Subcutaneous abdominal adipose tissue (tissue), 5 donors: ENCODE data around the gene DPH1.

Experiments
- H3K27ac ChIP-seq: one replicate; pipeline ENCODE4 v1.7.0; 2013; ENCODE audit warnings: low read depth, mild to moderate bottlenecking, inconsistent platforms, low read length, moderate library complexity
- H3K27me3 ChIP-seq, 5 donors: one replicate each; pipeline ENCODE4 v1.7.0; 2013; ENCODE audit warnings: low read length in 5 of 5, inconsistent platforms in 1 of 5; ENCODE audit not compliant: control insufficient read depth in 5 of 5, insufficient read depth in 4 of 5
- H3K36me3 ChIP-seq, 5 donors: one replicate each; pipeline ENCODE4 v1.7.0; 2013; ENCODE audit warnings: low read length in 5 of 5; ENCODE audit not compliant: control insufficient read depth in 5 of 5, insufficient read depth in 5 of 5
- H3K4me1 ChIP-seq, 5 donors: one replicate each; pipeline ENCODE4 v1.7.0; 2013; ENCODE audit warnings: low read length in 5 of 5, mild to moderate bottlenecking in 3 of 5, moderate library complexity in 1 of 5; ENCODE audit not compliant: control insufficient read depth in 5 of 5, insufficient read depth in 5 of 5
- H3K4me3 ChIP-seq, 5 donors: one replicate each; pipeline ENCODE4 v1.7.0; 2013; ENCODE audit warnings: low read length in 5 of 5, low read depth in 1 of 5
- H3K9ac ChIP-seq, 5 donors: one replicate each; pipeline ENCODE4 v1.7.0; 2013; ENCODE audit warnings: low read length in 5 of 5, mild to moderate bottlenecking in 4 of 5, moderate library complexity in 3 of 5
- H3K9me3 ChIP-seq, 5 donors: one replicate each; pipeline ENCODE4 v1.7.0; 2013; ENCODE audit warnings: low read length in 5 of 5; ENCODE audit not compliant: control insufficient read depth in 5 of 5
- donor health status: healthy.
- donor health status: healthy.
- donor health status: healthy.
- donor health status: healthy.
- donor health status: healthy.

DPH1 gene

GRCh38 chr17:2017274-2017941, 12.5 kb upstream of the DPH1 start:
- H3K4me1 ChIP-seq: peaks cover 4 to 69% (median 56%) of the 10 kb centered on the region in 5 donors
- H3K9me3 ChIP-seq: no peaks in the 10 kb centered on the region
- no peaks in the 10 kb centered on the region for H3K36me3 ChIP-seq
- peak overlapping the region in 1 of 5 donors; percentile 31 for H3K9ac ChIP-seq
- H3K4me3 ChIP-seq: no peak overlapping the region
- H3K27me3 ChIP-seq: no peaks in the 10 kb centered on the region
- H3K27ac ChIP-seq: no peak overlapping the region

- Histone ChIP-seq H3K27me3 (no peaks in the 10 kb centered on the region), H3K27ac (no peak overlapping the region), H3K4me3 (no peak overlapping the region), H3K9ac (no peak overlapping the region), H3K9me3 (no peaks in the 10 kb centered on the region), H3K36me3 (no peaks in the 10 kb centered on the region), H3K4me1 (peaks cover 4 to 70% (median 55%) of the 10 kb centered on the region in 5 donors)
Measured at GRCh38 chr17:2018716-2019510, 11.0 kb upstream of the DPH1 start.

- no peaks in the 10 kb centered on the region for H3K36me3 ChIP-seq
- no peaks in the 10 kb centered on the region for H3K9me3 ChIP-seq
- no peaks in the 10 kb centered on the region for H3K27me3 ChIP-seq
- no peak overlapping the region for H3K9ac ChIP-seq
- H3K4me3 ChIP-seq: no peak overlapping the region
- no peak overlapping the region for H3K27ac ChIP-seq
- H3K4me1 ChIP-seq: peaks cover 2 to 70% (median 59%) of the 10 kb centered on the region in 5 donors
Measured at GRCh38 chr17:2019723-2020122, 10.2 kb upstream of the DPH1 start.

GRCh38 chr17:2020721-2021120, 9.2 kb upstream of the DPH1 start:
- no peak overlapping the region for H3K4me3 ChIP-seq
- H3K27ac ChIP-seq: no peak overlapping the region
- peak overlapping the region in 1 of 5 donors; percentile 2 for H3K9ac ChIP-seq
- H3K9me3 ChIP-seq: no peaks in the 10 kb centered on the region
- no peaks in the 10 kb centered on the region for H3K36me3 ChIP-seq
- no peaks in the 10 kb centered on the region for H3K27me3 ChIP-seq
- H3K4me1 ChIP-seq: peaks cover 2 to 76% (median 58%) of the 10 kb centered on the region in 5 donors

GRCh38 chr17:2022647-2023240, 7.2 kb upstream of the DPH1 start:
- Histone ChIP-seq H3K9me3 (no peaks in the 10 kb centered on the region), H3K27ac (no peak overlapping the region), H3K36me3 (no peaks in the 10 kb centered on the region), H3K4me3 (no peak overlapping the region), H3K4me1 (peaks cover 3 to 67% (median 53%) of the 10 kb centered on the region in 5 donors), H3K9ac (no peak overlapping the region), H3K27me3 (peaks cover 0 to 4% (median 0%) of the 10 kb centered on the region in 5 donors)

GRCh38 chr17:2023256-2023655, 6.7 kb upstream of the DPH1 start:
- Histone ChIP-seq H3K27ac (no peak overlapping the region), H3K4me1 (peaks cover 2 to 62% (median 49%) of the 10 kb centered on the region in 5 donors), H3K9me3 (no peaks in the 10 kb centered on the region), H3K36me3 (no peaks in the 10 kb centered on the region), H3K4me3 (no peak overlapping the region), H3K27me3 (peaks cover 0 to 7% (median 3%) of the 10 kb centered on the region in 5 donors), H3K9ac (no peak overlapping the region)

- H3K9me3 ChIP-seq: no peaks in the 10 kb centered on the region
- peaks cover 0 to 7% (median 4%) of the 10 kb centered on the region in 5 donors for H3K27me3 ChIP-seq
- H3K27ac ChIP-seq: no peak overlapping the region
- peak overlapping the region in 4 of 5 donors; percentile 62 to 88 (median 72) for H3K4me3 ChIP-seq
- peak overlapping the region in 3 of 5 donors; percentile 15 to 51 (median 41) for H3K9ac ChIP-seq
- H3K36me3 ChIP-seq: no peaks in the 10 kb centered on the region
- H3K4me1 ChIP-seq: peaks cover 2 to 56% (median 44%) of the 10 kb centered on the region in 5 donors
Measured at GRCh38 chr17:2023692-2024571, 6.0 kb upstream of the DPH1 start.

GRCh38 chr17:2024572-2025219, 5.3 kb upstream of the DPH1 start:
- peak overlapping the region in 4 of 5 donors; percentile 62 to 88 (median 72) for H3K4me3 ChIP-seq
- H3K36me3 ChIP-seq: no peaks in the 10 kb centered on the region
- H3K4me1 ChIP-seq: peaks cover 2 to 55% (median 45%) of the 10 kb centered on the region in 5 donors
- H3K9me3 ChIP-seq: no peaks in the 10 kb centered on the region
- H3K9ac ChIP-seq: peak overlapping the region in 3 of 5 donors; percentile 8 to 41 (median 16)
- peaks cover 0 to 7% (median 4%) of the 10 kb centered on the region in 5 donors for H3K27me3 ChIP-seq
- H3K27ac ChIP-seq: no peak overlapping the region

GRCh38 chr17:2025220-2025621, 4.7 kb upstream of the DPH1 start, which contains the start of gene RTN4RL1:
Gene RTN4RL1 (minus strand): TSS chr17:2025334. CDS start chr17:2024865, 469 bp downstream.
- no peaks in the 10 kb centered on the region for H3K9me3 ChIP-seq
- H3K27me3 ChIP-seq: peaks cover 0 to 7% (median 4%) of the 10 kb centered on the region in 5 donors
- H3K4me3 ChIP-seq: peak within 1 kb of the TSS in 4 of 5 donors; percentile 62 to 88 (median 72)
- H3K36me3 ChIP-seq: no peaks in the 10 kb centered on the region
- peak within 1 kb of the TSS; percentile 50 for H3K27ac ChIP-seq
- H3K4me1 ChIP-seq: peaks cover 2 to 55% (median 49%) of the 10 kb centered on the region in 5 donors
- H3K9ac ChIP-seq: peak within 1 kb of the TSS in 4 of 5 donors; percentile 15 to 59 (median 52)
